GM12878 (cell line): Measurements from ENCODE around the gene MLPH. TPM values are rescaled to one million over a fixed set of nuclear protein-coding genes. Genes with fewer than 3 reads are reported as not detected.

Source experiments
- ATAC-seq: fragments of 200-7000 bp; cut with Tn5 transposase; 3 replicates; pipeline ENCODE4 v1.9.1; 2020; ENCODE audit warnings: mild to moderate bottlenecking, moderate library complexity
- BruUV-seq: library from RNA; stranded (reverse); fragments of 400-500 nt; replicated peaks from 2 replicates; lab custom pipeline; 2021; lab: Mats Ljungman, UMichigan
- CTCF ChIA-PET: fragments of 300-600 bp; sonication (Branson Sonifier 250); formaldehyde crosslinking; extraction: SDS; loops from one replicate; lab custom pipeline; 2021; ENCODE audit warnings: inconsistent platforms; lab: Yijun Ruan, JAX
- POLR2A ChIA-PET: fragments of 350-600 bp; formaldehyde crosslinking; extraction: SDS; loops from one replicate; lab custom pipeline; 2021; ENCODE audit warnings: inconsistent platforms; lab: Charles Lee
- RAD21 ChIA-PET: fragments of 300-600 bp; sonication (Branson Sonifier 250); formaldehyde crosslinking; loops from one replicate; lab custom pipeline; 2023; ENCODE audit warnings: antibody characterized with exemption; ENCODE audit not compliant: unreplicated experiment; lab: Charles Lee
- SMC1A ChIA-PET: fragments of 300-600 bp; sonication (Branson Sonifier 250); formaldehyde crosslinking; loops from one replicate; lab custom pipeline; 2023; ENCODE audit not compliant: unreplicated experiment, uncharacterized antibody; lab: Charles Lee
- DNase-seq: peaks from one replicate; pipeline ENCODE4 v3.0.0-alpha.2; 2011; ENCODE audit warnings: low read depth, low spot score
- FAIRE-seq: peaks from 3 replicates; lab custom pipeline; 2011; peaks lifted over from hg19 to GRCh38; lab: Jason Lieb, UNC
- H2AFZ ChIP-seq: 2 replicates; pipeline ENCODE4 v1.6.0; 2011; ENCODE audit warnings: low read depth, low read length, control low read depth; ENCODE audit not compliant: control insufficient read depth
- H3K27ac ChIP-seq: 2 replicates; pipeline ENCODE4 v1.5.1; 2011; ENCODE audit warnings: control low read depth; ENCODE audit not compliant: control insufficient read depth, insufficient read depth
- H3K27me3 ChIP-seq, 2 experiments: replicated peaks in 1 of 2; 2 replicates each; pipeline versions ENCODE4 v1.6.0 to v1.6.1; 2011; ENCODE audit warnings: low read length in 1 of 2; ENCODE audit not compliant: control insufficient read depth in 2 of 2, insufficient read depth in 2 of 2
- H3K36me3 ChIP-seq, 2 experiments: 2 replicates each; pipeline ENCODE4 v1.5.1; 2011; ENCODE audit warnings: low read length in 1 of 2; ENCODE audit not compliant: control insufficient read depth in 2 of 2, insufficient read depth in 2 of 2
- H3K4me1 ChIP-seq: 2 replicates; pipeline ENCODE4 v1.6.1; 2011; ENCODE audit warnings: mild to moderate bottlenecking, low read length, moderate library complexity, mixed read lengths; ENCODE audit not compliant: control insufficient read depth, insufficient read depth
- H3K4me2 ChIP-seq: 2 replicates; pipeline ENCODE4 v1.6.0; 2011; ENCODE audit warnings: control low read depth; ENCODE audit not compliant: control insufficient read depth, insufficient read depth
- H3K4me3 ChIP-seq: fragments of 200-600 bp; sonication (generic); 2 replicates; pipeline ENCODE4 v1.5.1; 2016
- H3K79me2 ChIP-seq: 2 replicates; pipeline ENCODE4 v1.6.0; 2011; ENCODE audit warnings: low read length; ENCODE audit not compliant: control insufficient read depth, insufficient read depth
- H3K9ac ChIP-seq: 2 replicates; pipeline ENCODE4 v1.8.0; 2011; ENCODE audit warnings: low read length, control low read depth, mixed read lengths; ENCODE audit not compliant: control insufficient read depth, insufficient read depth
- H3K9me3 ChIP-seq: replicated peaks from 3 replicates; pipeline ENCODE4 v1.5.1; 2011; ENCODE audit warnings: mild to moderate bottlenecking, low read length; ENCODE audit not compliant: control insufficient read depth, insufficient read depth
- H4K20me1 ChIP-seq: 2 replicates; pipeline ENCODE4 v1.6.0; 2011; ENCODE audit not compliant: control insufficient read depth, insufficient read depth
- BACH1 ChIP-seq: fragments of 450-650 bp; IDR thresholded peaks from 2 replicates; pipeline ENCODE4 v1.6.1; 2017; ENCODE audit warnings: mild to moderate bottlenecking, borderline replicate concordance
- BRCA1 ChIP-seq: IDR thresholded peaks from 2 replicates; pipeline ENCODE4 v1.6.1; 2011; ENCODE audit warnings: low read depth, low read length, improper control_type of control experiment
- CHD4 ChIP-seq: fragments of 200-600 bp; sonication (generic); IDR thresholded peaks from 2 replicates; pipeline ENCODE4 v1.6.1; 2016; ENCODE audit warnings: mild to moderate bottlenecking
- ETV6 ChIP-seq, 2 experiments: fragments of 450-650 bp in 1 of 2; IDR thresholded peaks in 1 of 2; conservative IDR thresholded peaks in 1 of 2; 2 replicates each; pipeline ENCODE4 v1.6.1; 2014; ENCODE audit warnings: antibody characterized with exemption in 1 of 2, borderline replicate concordance in 1 of 2, low read depth in 1 of 2, mild to moderate bottlenecking in 1 of 2, moderate library complexity in 1 of 2
- MTA2 ChIP-seq: fragments of 450-650 bp; IDR thresholded peaks from 2 replicates; pipeline ENCODE4 v1.6.1; 2016; ENCODE audit warnings: low read depth, mild to moderate bottlenecking, moderate library complexity
- NR2C2 ChIP-seq: IDR thresholded peaks from 2 replicates; pipeline ENCODE4 v1.6.1; 2011; ENCODE audit warnings: borderline replicate concordance, low read depth; ENCODE audit not compliant: control insufficient read depth, insufficient read length
- NR2F1 ChIP-seq: fragments of 450-650 bp; conservative IDR thresholded peaks from 2 replicates; pipeline ENCODE4 v1.6.1; 2017; ENCODE audit warnings: mild to moderate bottlenecking
- PAX5 ChIP-seq: IDR thresholded peaks from 2 replicates; pipeline ENCODE4 v1.6.1; 2011; ENCODE audit warnings: low read depth, low read length, borderline replicate concordance
- POLR2A ChIP-seq: IDR thresholded peaks from 2 replicates; pipeline ENCODE4 v1.6.1; 2011; ENCODE audit warnings: low read depth, mild to moderate bottlenecking, low read length
- RUNX3 ChIP-seq: IDR thresholded peaks from 2 replicates; pipeline ENCODE4 v1.6.1; 2012; ENCODE audit warnings: low read length, inconsistent platforms
- SREBF2 ChIP-seq: IDR thresholded peaks from 2 replicates; pipeline ENCODE4 v1.6.1; 2012; ENCODE audit warnings: mild to moderate bottlenecking, low read length
- SRF ChIP-seq, 2 experiments: IDR thresholded peaks; 2 replicates each; pipeline ENCODE4 v1.6.1; 2011; ENCODE audit warnings: low read depth in 2 of 2, low read length in 2 of 2, mild to moderate bottlenecking in 1 of 2, moderate library complexity in 1 of 2
- WGBS: methylation state at CpG from one replicate; pipeline ENCODE4 v1.1.6; 2016; ENCODE audit warnings: low lambda C conversion rate; ENCODE audit not compliant: insufficient replicate concordance, insufficient coverage; ENCODE audit errors: missing lambda C conversion rate; 5-methylcytosine and 5-hydroxymethylcytosine counted together
- in situ Hi-C: fragments of 300-500 bp; cut with MboI; formaldehyde crosslinking; loops from 9 replicates; pipeline ENCODE4 v1.14.3; 2018; ENCODE audit warnings: mixed read lengths
- intact Hi-C: fragments of 100-400 bp; cut with micrococcal nuclease; formaldehyde crosslinking; loops from one replicate; pipeline ENCODE4 v1.14.2; 2022; ENCODE audit not compliant: unreplicated experiment
- polyA plus RNA-seq, 11 experiments: library from polyadenylated mRNA; depleted of rRNA in 4 of 11; unstranded in 6 of 11; stranded (reverse) in 5 of 11; fragments of >200 nt; fragmentation: Nextera tagmentation in 4 of 11; fragmentation: Illumina TruSeq in 1 of 11; extraction: Ambion mirVana in 4 of 11; extraction: Trizol in 1 of 11; gene quantifications; 1 replicate in 1 of 11; 2 replicates in 10 of 11; pipeline versions ENCODE4 v1.2.1 to v1.2.3, GENCODE V29; 2011 to 2016; ENCODE audit warnings: inconsistent platforms in 2 of 11, missing spikeins in 2 of 11, low read depth in 1 of 11
- total RNA-seq, 4 experiments: library from RNA; depleted of rRNA in 3 of 4; stranded (reverse); fragments of >200 nt in 3 of 4; fragmentation: Illumina TruSeq in 1 of 4; extraction: Trizol in 1 of 4; gene quantifications; 2 replicates each; pipeline versions ENCODE4 v1.2.1 to v1.2.3, GENCODE V29; 2013 to 2021
- TF ChIP-seq, protein P1 (sequence below): IDR thresholded peaks from 2 replicates; pipeline ENCODE4 v1.6.1; 2012; ENCODE audit warnings: mild to moderate bottlenecking, low read depth, low read length

Gene MLPH
- total and polyA plus RNA-seq, 10 of the 15 experiments (the other 5 are each of a cell fraction or from before 2014, with no cell fraction given) = 0.16 to 0.85 TPM; not detected in 8

GRCh38 chr2:237577458-237577857 is 90.4 kb downstream of the MLPH start:
- WGBS = 40% methylated on average over 10 of the region's 10 CpGs
- no peaks in the 10 kb centered on the region for H4K20me1 ChIP-seq
- FAIRE-seq (no peak), ATAC-seq (no peak), DNase-seq (no peak)
- H3K9ac ChIP-seq = no peak overlapping the region
- intact Hi-C loops = no loop called here
- H3K79me2 ChIP-seq = no peaks in the 10 kb centered on the region
- no peaks in the 10 kb centered on the region for H3K4me1 ChIP-seq
- H3K4me2 ChIP-seq = no peak overlapping the region
- H3K9me3 ChIP-seq = no peaks in the 10 kb centered on the region
- in situ Hi-C loops = no loop called here
- no TSS peak for BruUV-seq
- no peaks in the 10 kb centered on the region for H3K36me3 ChIP-seq
- ChIA-PET POLR2A (no interaction called here), RAD21 (no interaction called here), SMC1A (no interaction called here), CTCF (interaction anchor here (1.3 kb wide), 1 partner anchor 65 kb away, joined by 6 read pairs; no protein-coding TSS in a partner anchor)
- H3K27me3 ChIP-seq = peaks cover 0 to 2% of the 10 kb centered on the region in 2 experiments; a peak in 1 of 4 replicates
- H3K27ac ChIP-seq = no peak overlapping the region
- H3K4me3 ChIP-seq = no peak overlapping the region
- no peak overlapping the region for H2AFZ ChIP-seq
- TF ChIP-seq SRF (IDR thresholded peaks at IDR 0.05; ENCODE audit: low read depth in 2 of 2, low read length in 2 of 2) (no peak), NR2F1 (no peak), RUNX3 (no peak), NR2C2 (no peak)

- WGBS = 53% methylated on average over 26 of the region's 26 CpGs
- CTCF ChIA-PET = no interaction called here
- Histone ChIP-seq H3K27me3 (peaks cover 0 to 2% of the 10 kb centered on the region in 2 experiments; a peak in 1 of 4 replicates), H3K4me1 (no peaks in the 10 kb centered on the region), H3K36me3 (no peaks in the 10 kb centered on the region), H3K9me3 (no peaks in the 10 kb centered on the region), H3K4me2 (no peak overlapping the region), H4K20me1 (no peaks in the 10 kb centered on the region), H3K9ac (no peak overlapping the region), H2AFZ (no peak overlapping the region), H3K4me3 (no peak overlapping the region), H3K27ac (no peak overlapping the region), H3K79me2 (no peaks in the 10 kb centered on the region)
- no peak for DNase-seq
- POLR2A ChIA-PET = no interaction called here
- intact Hi-C loops = no loop called here
- no TSS peak for BruUV-seq
- RAD21 ChIA-PET = no interaction called here
- no peak for ATAC-seq
- FAIRE-seq = no peak
- SMC1A ChIA-PET = no interaction called here
- TF ChIP-seq, protein P1, sequence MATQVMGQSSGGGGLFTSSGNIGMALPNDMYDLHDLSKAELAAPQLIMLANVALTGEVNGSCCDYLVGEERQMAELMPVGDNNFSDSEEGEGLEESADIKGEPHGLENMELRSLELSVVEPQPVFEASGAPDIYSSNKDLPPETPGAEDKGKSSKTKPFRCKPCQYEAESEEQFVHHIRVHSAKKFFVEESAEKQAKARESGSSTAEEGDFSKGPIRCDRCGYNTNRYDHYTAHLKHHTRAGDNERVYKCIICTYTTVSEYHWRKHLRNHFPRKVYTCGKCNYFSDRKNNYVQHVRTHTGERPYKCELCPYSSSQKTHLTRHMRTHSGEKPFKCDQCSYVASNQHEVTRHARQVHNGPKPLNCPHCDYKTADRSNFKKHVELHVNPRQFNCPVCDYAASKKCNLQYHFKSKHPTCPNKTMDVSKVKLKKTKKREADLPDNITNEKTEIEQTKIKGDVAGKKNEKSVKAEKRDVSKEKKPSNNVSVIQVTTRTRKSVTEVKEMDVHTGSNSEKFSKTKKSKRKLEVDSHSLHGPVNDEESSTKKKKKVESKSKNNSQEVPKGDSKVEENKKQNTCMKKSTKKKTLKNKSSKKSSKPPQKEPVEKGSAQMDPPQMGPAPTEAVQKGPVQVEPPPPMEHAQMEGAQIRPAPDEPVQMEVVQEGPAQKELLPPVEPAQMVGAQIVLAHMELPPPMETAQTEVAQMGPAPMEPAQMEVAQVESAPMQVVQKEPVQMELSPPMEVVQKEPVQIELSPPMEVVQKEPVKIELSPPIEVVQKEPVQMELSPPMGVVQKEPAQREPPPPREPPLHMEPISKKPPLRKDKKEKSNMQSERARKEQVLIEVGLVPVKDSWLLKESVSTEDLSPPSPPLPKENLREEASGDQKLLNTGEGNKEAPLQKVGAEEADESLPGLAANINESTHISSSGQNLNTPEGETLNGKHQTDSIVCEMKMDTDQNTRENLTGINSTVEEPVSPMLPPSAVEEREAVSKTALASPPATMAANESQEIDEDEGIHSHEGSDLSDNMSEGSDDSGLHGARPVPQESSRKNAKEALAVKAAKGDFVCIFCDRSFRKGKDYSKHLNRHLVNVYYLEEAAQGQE = no peak
- TF ChIP-seq SREBF2 = no peak
- TF ChIP-seq CHD4 = no peak
- no peak for TF ChIP-seq BRCA1
- no peak for TF ChIP-seq PAX5
- TF ChIP-seq ETV6 (conservative IDR thresholded peaks at IDR 0.05 in 1 of 2, IDR thresholded peaks at IDR 0.05 in 1 of 2; ENCODE audit: borderline replicate concordance in 1 of 2, low read depth in 1 of 2) = no peak
- TF ChIP-seq MTA2 = no peak
- no peak for TF ChIP-seq POLR2A
- no peak for TF ChIP-seq BACH1
- in situ Hi-C loops = no loop called here
These were observed 91.2 kb downstream of the MLPH start for GRCh38 chr2:237577956-237578870.
